LNCaP clone FGC (cell line): ENCODE measurements around the gene OBI1.
"Not testable (repeated sequence)": the region's sequence is repeated elsewhere in the genome, so short reads cannot be mapped to it uniquely, and the experiment has no call there.

ENCODE experiments used
- DNase-seq: peaks from one replicate; pipeline ENCODE4 v3.0.0-alpha.2; 2011; ENCODE audit warnings: low read depth
- H3K4me3 ChIP-seq: 2 replicates; pipeline ENCODE4 v1.5.1; 2011; ENCODE audit warnings: mild to moderate bottlenecking, low read depth, low read length, control low read depth
- CTCF ChIP-seq: IDR thresholded peaks from 2 replicates; pipeline ENCODE4 v1.5.1; 2012; ENCODE audit warnings: mild to moderate bottlenecking; ENCODE audit not compliant: control insufficient read depth, insufficient read depth; ENCODE audit errors: extremely low read depth

Gene OBI1

GRCh38 chr13:78649997-78650716 lies 8.8 kb downstream of the OBI1 start:
- no peak overlapping the region for H3K4me3 ChIP-seq
- DNase-seq, result no peak
- no peak for TF ChIP-seq CTCF

DNA sequence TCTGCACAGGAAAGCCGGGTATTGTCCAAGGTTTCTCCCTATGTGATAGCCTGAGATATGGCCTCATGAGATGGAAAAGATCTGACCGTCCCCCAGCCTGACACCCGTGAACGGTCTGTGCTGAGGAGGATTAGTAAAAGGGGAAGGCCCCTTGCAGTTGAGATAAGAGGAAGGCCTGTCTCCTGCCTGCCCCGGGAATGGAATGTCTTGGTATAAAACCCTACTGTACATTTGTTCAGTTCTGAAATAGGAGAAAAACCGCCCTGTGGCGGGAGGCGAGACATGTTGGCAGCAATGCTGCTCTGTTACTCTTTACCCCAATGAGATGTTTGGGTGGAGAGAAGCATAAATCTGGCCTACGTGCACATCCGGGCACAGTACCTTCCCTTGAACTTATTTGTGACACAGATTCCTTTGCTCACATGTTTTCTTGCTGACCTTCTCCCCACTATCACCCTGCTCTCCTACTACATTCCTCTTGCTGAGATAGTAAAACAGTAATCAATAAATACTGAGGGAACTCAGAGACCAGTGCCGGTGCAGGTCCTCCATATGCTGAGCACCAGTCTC lies 11.8 kb downstream of the OBI1 start:
- not testable (repeated sequence) for H3K4me3 ChIP-seq, DNase-seq

GRCh38 chr13:78638216-78638615 lies 20.7 kb downstream of the OBI1 start:
- DNase-seq, result no peak
- H3K4me3 ChIP-seq, result no peak overlapping the region
- TF ChIP-seq CTCF, result no peak

GRCh38 chr13:78636495-78636894 lies 22.5 kb downstream of the OBI1 start:
- DNase-seq, result no peak
- no peak overlapping the region for H3K4me3 ChIP-seq
- TF ChIP-seq CTCF, result no peak

DNA sequence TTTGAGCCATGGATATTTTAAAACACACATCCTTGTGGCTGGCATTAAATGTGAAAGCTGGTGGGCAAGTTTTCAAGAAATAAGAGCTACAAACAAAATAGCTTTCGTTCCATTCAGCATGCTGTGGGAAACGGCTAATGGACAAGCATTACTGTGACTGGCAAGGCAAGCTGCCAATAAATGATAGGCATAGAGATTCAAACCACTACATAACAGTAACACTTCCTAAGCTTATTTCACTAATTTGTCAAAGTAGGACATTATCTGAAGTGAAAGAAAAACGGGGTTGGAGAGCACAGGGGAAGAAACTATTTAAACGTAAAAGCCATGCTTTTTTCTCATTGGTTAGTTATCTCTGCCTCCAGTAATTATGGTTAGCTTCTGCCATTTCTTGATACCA lies 26.0 kb downstream of the OBI1 start:
- no peak for DNase-seq
- no peak overlapping the region for H3K4me3 ChIP-seq
- TF ChIP-seq CTCF, result no peak

DNA sequence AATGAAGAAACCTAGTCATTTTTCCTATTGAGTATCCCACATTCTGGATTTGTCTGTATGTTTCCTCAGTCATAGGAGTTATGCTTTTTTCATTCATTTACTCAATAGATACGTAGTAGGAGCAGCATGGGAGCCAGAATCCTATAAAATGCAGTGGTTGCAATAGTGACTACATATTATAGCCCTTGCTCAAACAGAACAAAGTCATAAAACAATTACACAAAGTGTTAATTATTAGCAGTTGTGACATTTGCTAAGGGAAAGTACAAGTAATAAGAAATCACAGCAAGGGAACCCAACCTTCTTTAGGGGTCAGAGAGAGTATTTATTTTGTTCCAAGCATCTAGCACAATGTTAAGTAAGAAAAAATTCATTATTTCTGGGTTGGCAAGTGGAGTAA lies 27.9 kb downstream of the OBI1 start:
- H3K4me3 ChIP-seq, result no peak overlapping the region
- TF ChIP-seq CTCF, result no peak
- no peak for DNase-seq

GRCh38 chr13:78630511-78630910 lies 28.4 kb downstream of the OBI1 start:
- no peak for TF ChIP-seq CTCF
- H3K4me3 ChIP-seq, result no peak overlapping the region
- no peak for DNase-seq
